ENCODE data around the gene MICAL1. TPM values are rescaled to one million over a fixed set of nuclear protein-coding genes. Genes with fewer than 3 reads are reported as not detected.

The MICAL1 gene
- total RNA-seq, 5 donors from 2014 or later (not counting 1 experiment from before 2014, with no cell fraction given), result 81.9 to 108 (median 89.5) TPM

GRCh38 chr6:109484122-109484521 lies 28.6 kb upstream of the MICAL1 start:
- Histone ChIP-seq H3K9me3 (no peaks in the 10 kb centered on the region), H3K36me3 (ENCODE audit: control insufficient read depth in 2 of 2, extremely low read depth in 1 of 2, insufficient read depth in 1 of 2, low read length in 1 of 2) (peaks cover 0 to 14% of the 10 kb centered on the region in 2 donors), H3K27me3 (replicated peaks in 1 of 2; ENCODE audit: control insufficient read depth in 2 of 2, extremely low read depth in 1 of 2, insufficient read depth in 2 of 2, low read length in 1 of 2) (no peaks in the 10 kb centered on the region), H3K27ac (ENCODE audit: low read length) (peak overlapping the region; percentile 80), H3K4me1 (ENCODE audit: control insufficient read depth in 1 of 2, extremely low read depth in 1 of 2, insufficient read depth in 2 of 2, low read length in 2 of 2) (peaks cover 30 to 34% of the 10 kb centered on the region in 2 experiments), H3K4me3 (ENCODE audit: control insufficient read depth in 1 of 2, extremely low read depth in 1 of 2, low read length in 1 of 2) (no peak overlapping the region)
- 92% methylated on average over 2 of the region's 3 CpGs for WGBS (ENCODE audit: insufficient coverage)
- Mint-ChIP-seq H3K4me3 (peak overlapping the region; percentile 68 to 89 (median 81)), H3K4me1 (peaks cover 39 to 43% (median 40%) of the 10 kb centered on the region in 3 donors), H3K27me3 (no peaks in the 10 kb centered on the region), H3K27ac (peak overlapping the region; percentile 65 to 76), H3K9me3 (no peaks in the 10 kb centered on the region), H3K36me3 (peaks cover 22% of the 10 kb centered on the region)
- ATAC-seq (replicated peaks in 1 of 4) (no peak), DNase-seq (no peak)
- POLR2A ChIA-PET, result no interaction called here
- CTCF ChIA-PET, result interaction anchor here in 1 of 2 donors (1.4 kb wide), 1 partner anchor 101 kb away, joined by 4 read pairs; the partner anchor contains the start of gene CD164

DNA sequence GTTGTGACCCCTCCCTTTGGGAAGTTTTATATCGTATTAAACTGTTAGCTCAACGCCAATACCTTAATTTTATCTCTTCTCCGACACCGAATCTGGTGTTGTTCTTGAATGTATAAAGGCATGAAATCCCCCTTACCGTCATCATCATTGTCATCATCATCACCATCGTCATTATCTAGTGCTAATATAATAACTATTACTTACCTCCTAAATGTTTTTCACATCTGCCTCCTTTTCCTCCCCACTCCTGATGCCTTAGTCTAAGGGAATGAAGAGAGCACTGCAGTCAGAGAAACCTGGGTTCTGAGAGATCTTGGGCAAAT lies 28.1 kb upstream of the MICAL1 start:
- H3K27ac Mint-ChIP-seq, result peak overlapping the region; percentile 65 to 76
- POLR2A ChIA-PET, result no interaction called here
- H3K36me3 ChIP-seq (ENCODE audit: control insufficient read depth in 2 of 2, extremely low read depth in 1 of 2, insufficient read depth in 1 of 2, low read length in 1 of 2), result peaks cover 0 to 14% of the 10 kb centered on the region in 2 donors
- H3K4me3 Mint-ChIP-seq, result peak overlapping the region; percentile 68 to 89 (median 81)
- H3K27me3 ChIP-seq (replicated peaks in 1 of 2; ENCODE audit: control insufficient read depth in 2 of 2, extremely low read depth in 1 of 2, insufficient read depth in 2 of 2, low read length in 1 of 2), result no peaks in the 10 kb centered on the region
- H3K36me3 Mint-ChIP-seq, result peaks cover 27% of the 10 kb centered on the region
- peak overlapping the region; percentile 80 for H3K27ac ChIP-seq (ENCODE audit: low read length)
- peaks cover 34% of the 10 kb centered on the region in 2 experiments for H3K4me1 ChIP-seq (ENCODE audit: control insufficient read depth in 1 of 2, extremely low read depth in 1 of 2, insufficient read depth in 2 of 2, low read length in 2 of 2)
- DNase-seq (no peak), ATAC-seq (replicated peaks in 1 of 4) (no peak)
- no peaks in the 10 kb centered on the region for H3K9me3 Mint-ChIP-seq
- H3K9me3 ChIP-seq, result no peaks in the 10 kb centered on the region
- peak overlapping the region; percentile 48 to 51 for H3K4me3 ChIP-seq (ENCODE audit: control insufficient read depth in 1 of 2, extremely low read depth in 1 of 2, low read length in 1 of 2)
- no peaks in the 10 kb centered on the region for H3K27me3 Mint-ChIP-seq
- no CpG with 5 or more reads among the region's 6 CpGs for whole genome bisulfite sequencing (ENCODE audit: insufficient coverage)
- peaks cover 43 to 47% (median 45%) of the 10 kb centered on the region in 3 donors for H3K4me1 Mint-ChIP-seq
- CTCF ChIA-PET, result interaction anchor here in 1 of 2 donors (0.8 to 1.4 kb wide), 3 partner anchors 8 to 101 kb away, joined by 3 to 4 read pairs (median 3); partner anchors contain the start of gene CD164

DNA sequence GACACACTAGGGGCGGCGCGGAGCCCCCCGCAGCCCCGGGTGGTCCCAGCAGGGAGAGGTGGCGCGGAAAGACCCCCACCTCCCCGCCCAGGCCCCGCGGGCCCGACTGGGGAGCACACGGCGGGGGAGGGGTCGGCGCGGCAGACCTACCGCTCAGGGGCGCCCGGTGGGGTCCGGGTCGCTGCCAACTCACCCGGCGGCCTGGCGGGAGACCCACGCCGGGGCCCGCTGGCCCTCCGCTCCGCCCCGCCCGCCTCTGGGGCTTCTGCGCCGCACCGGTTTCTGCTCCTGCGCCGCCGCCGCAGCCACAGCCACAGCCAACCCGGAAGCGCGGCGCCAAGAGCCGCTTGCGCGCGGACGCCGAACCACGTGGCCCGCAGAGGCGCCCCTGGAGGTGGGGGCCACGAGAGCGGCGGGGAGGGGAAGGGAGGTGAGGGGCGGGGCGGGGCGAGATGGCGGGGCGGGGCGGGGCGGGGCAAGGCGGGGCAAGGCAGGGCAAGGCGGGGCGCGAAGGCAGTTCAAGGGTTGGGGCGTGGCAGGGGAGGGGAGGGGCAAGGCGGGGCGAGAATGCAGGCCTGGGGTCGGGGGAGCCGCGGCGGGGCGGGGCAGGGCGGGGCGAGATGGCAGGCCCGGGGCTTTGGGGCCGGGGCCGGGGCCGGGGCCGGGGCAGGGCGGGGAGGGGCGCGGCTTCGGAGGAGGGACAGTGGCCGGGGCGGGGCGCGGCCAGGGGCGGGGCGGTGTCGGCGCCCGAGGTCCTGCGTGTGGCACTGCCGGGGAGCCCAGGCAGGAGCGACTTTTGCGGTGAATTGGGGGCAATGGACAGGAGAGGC lies 27.5 kb upstream of the MICAL1 start, which contains the start of gene ZBTB24:
TSS of gene ZBTB24 (minus strand) at position 315 of the 830 bp plus-strand sequence. CDS start 1,193 bp downstream, outside the sequence.
- H3K27ac Mint-ChIP-seq, result peak within 1 kb of the TSS; percentile 77 to 84
- peaks cover 0 to 17% of the 10 kb centered on the region in 2 donors for H3K36me3 ChIP-seq (ENCODE audit: control insufficient read depth in 2 of 2, extremely low read depth in 1 of 2, insufficient read depth in 1 of 2, low read length in 1 of 2)
- H3K27me3 ChIP-seq (replicated peaks in 1 of 2; ENCODE audit: control insufficient read depth in 2 of 2, extremely low read depth in 1 of 2, insufficient read depth in 2 of 2, low read length in 1 of 2), result no peaks in the 10 kb centered on the region
- H3K4me3 Mint-ChIP-seq, result peak within 1 kb of the TSS; percentile 89 to 98 (median 93)
- no peaks in the 10 kb centered on the region for H3K27me3 Mint-ChIP-seq
- no peaks in the 10 kb centered on the region for H3K9me3 ChIP-seq
- DNase-seq (peak; percentile 75 to 94 (median 88)), ATAC-seq (replicated peaks in 1 of 4) (peak; percentile 87 to 91 (median 90))
- peak within 1 kb of the TSS; percentile 70 to 88 for H3K4me3 ChIP-seq (ENCODE audit: control insufficient read depth in 1 of 2, extremely low read depth in 1 of 2, low read length in 1 of 2)
- peak within 1 kb of the TSS; percentile 80 for H3K27ac ChIP-seq (ENCODE audit: low read length)
- ChIA-PET CTCF (interaction anchor here (0.5 to 1.4 kb wide), 5 partner anchors 9 to 1459 kb away, joined by 3 to 5 read pairs (median 3); partner anchors contain the start of gene CD164 (in 1 of the 2)), POLR2A (interaction anchor here (0.5 to 0.8 kb wide), 2 partner anchors 23 kb away, joined by 3 read pairs; no protein-coding TSS in a partner anchor)
- WGBS (ENCODE audit: insufficient coverage), result under 1% methylated on average over 51 of the region's 97 CpGs
- H3K9me3 Mint-ChIP-seq, result no peaks in the 10 kb centered on the region
- peaks cover 49 to 53% (median 50%) of the 10 kb centered on the region in 3 donors for H3K4me1 Mint-ChIP-seq
- peaks cover 39 to 40% of the 10 kb centered on the region in 2 experiments for H3K4me1 ChIP-seq (ENCODE audit: control insufficient read depth in 1 of 2, extremely low read depth in 1 of 2, insufficient read depth in 2 of 2, low read length in 2 of 2)
- peaks cover 32% of the 10 kb centered on the region for H3K36me3 Mint-ChIP-seq

GRCh38 chr6:109480993-109481480 lies 25.5 kb upstream of the MICAL1 start:
- H3K27ac ChIP-seq (ENCODE audit: low read length), result no peak overlapping the region
- DNase-seq, result no peak
- H3K4me1 ChIP-seq (ENCODE audit: control insufficient read depth in 1 of 2, extremely low read depth in 1 of 2, insufficient read depth in 2 of 2, low read length in 2 of 2), result peaks cover 50 to 57% of the 10 kb centered on the region in 2 experiments
- Mint-ChIP-seq H3K27ac (peak overlapping the region; percentile 77 to 78), H3K4me3 (peak overlapping the region; percentile 89 to 98 (median 93)), H3K4me1 (peaks cover 67 to 72% (median 68%) of the 10 kb centered on the region in 3 donors), H3K27me3 (no peaks in the 10 kb centered on the region), H3K36me3 (peaks cover 47% of the 10 kb centered on the region), H3K9me3 (no peaks in the 10 kb centered on the region)
- ChIA-PET POLR2A (interaction anchor here (0.5 to 1.5 kb wide), 4 partner anchors 24 to 1393 kb away, joined by 3 to 8 read pairs (median 4); partner anchors contain the start of gene AMD1 (in 1 of the 2)), CTCF (interaction anchor here in 1 of 2 donors (1.7 kb wide), 1 partner anchor 17 kb away, joined by 5 read pairs; no protein-coding TSS in a partner anchor)
- ATAC-seq (replicated peaks in 1 of 4), result no peak
- H3K27me3 ChIP-seq (replicated peaks in 1 of 2; ENCODE audit: control insufficient read depth in 2 of 2, extremely low read depth in 1 of 2, insufficient read depth in 2 of 2, low read length in 1 of 2), result no peaks in the 10 kb centered on the region
- peak overlapping the region; percentile 53 to 70 for H3K4me3 ChIP-seq (ENCODE audit: control insufficient read depth in 1 of 2, extremely low read depth in 1 of 2, low read length in 1 of 2)
- WGBS (ENCODE audit: insufficient coverage), result 75% methylated on average over 7 of the region's 7 CpGs
- no peaks in the 10 kb centered on the region for H3K9me3 ChIP-seq
- peaks cover 0 to 37% of the 10 kb centered on the region in 2 donors for H3K36me3 ChIP-seq (ENCODE audit: control insufficient read depth in 2 of 2, extremely low read depth in 1 of 2, insufficient read depth in 1 of 2, low read length in 1 of 2)

DNA sequence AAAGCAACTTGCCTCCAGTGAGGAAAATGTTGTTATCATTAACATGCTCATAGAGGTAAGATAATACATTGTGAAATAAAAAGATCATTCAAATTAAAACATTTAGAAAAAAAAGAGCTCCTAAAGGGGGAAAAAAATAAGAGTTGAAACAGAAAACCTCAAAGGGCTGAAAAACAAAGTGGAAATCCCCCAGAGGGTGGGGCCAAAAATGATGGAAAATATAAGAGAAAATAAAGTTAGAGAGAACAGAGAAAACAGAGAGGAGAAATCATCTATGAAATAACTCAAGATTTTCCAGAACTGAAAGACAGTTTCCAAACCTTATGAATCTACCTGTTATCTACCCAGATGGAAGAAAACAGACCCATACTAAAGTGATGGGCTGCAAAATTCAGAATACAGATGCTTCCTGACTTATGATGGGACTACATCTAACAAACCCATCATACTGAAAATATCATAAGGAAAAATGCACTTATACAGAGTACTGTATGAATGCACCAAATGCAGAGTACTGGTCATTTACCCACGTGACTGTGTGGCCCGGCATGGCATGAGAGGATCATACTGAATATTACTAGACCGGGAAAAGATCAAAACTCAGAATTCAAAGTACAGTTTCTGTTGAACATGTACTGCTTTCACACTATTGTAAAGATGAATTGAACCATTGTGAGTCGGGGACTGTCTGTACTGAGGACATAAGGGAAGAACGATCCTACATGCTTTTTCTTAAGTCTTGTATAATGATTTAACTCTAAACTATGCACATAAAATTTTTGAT lies 23.5 kb upstream of the MICAL1 start:
- whole genome bisulfite sequencing (ENCODE audit: insufficient coverage), result 0% methylated on average over 2 of the region's 5 CpGs
- ChIA-PET POLR2A (interaction anchor here (0.6 to 1.5 kb wide), 7 partner anchors 15 to 1999 kb away, joined by 3 to 6 read pairs (median 3); no protein-coding TSS in a partner anchor), CTCF (interaction anchor here (0.7 to 1.5 kb wide), 5 partner anchors 12 to 242 kb away, joined by 3 to 6 read pairs (median 4); partner anchors contain the start of gene MICAL1 (in 1 of the 2))
- Mint-ChIP-seq H3K4me3 (peak overlapping the region; percentile 77 to 93 (median 89)), H3K27ac (peak overlapping the region; percentile 85 to 86), H3K9me3 (no peaks in the 10 kb centered on the region), H3K36me3 (peaks cover 62% of the 10 kb centered on the region), H3K4me1 (peaks cover 72 to 80% (median 76%) of the 10 kb centered on the region in 3 donors), H3K27me3 (no peaks in the 10 kb centered on the region)
- H3K9me3 ChIP-seq, result no peaks in the 10 kb centered on the region
- ATAC-seq (replicated peaks in 1 of 4) (no peak), DNase-seq (peak in 1 of 35 experiments; percentile 62)
- no peaks in the 10 kb centered on the region for H3K27me3 ChIP-seq (replicated peaks in 1 of 2; ENCODE audit: control insufficient read depth in 2 of 2, extremely low read depth in 1 of 2, insufficient read depth in 2 of 2, low read length in 1 of 2)
- H3K4me1 ChIP-seq (ENCODE audit: control insufficient read depth in 1 of 2, extremely low read depth in 1 of 2, insufficient read depth in 2 of 2, low read length in 2 of 2), result peaks cover 50 to 60% of the 10 kb centered on the region in 2 experiments
- peak overlapping the region; percentile 39 for H3K27ac ChIP-seq (ENCODE audit: low read length)
- H3K36me3 ChIP-seq (ENCODE audit: control insufficient read depth in 2 of 2, extremely low read depth in 1 of 2, insufficient read depth in 1 of 2, low read length in 1 of 2), result peaks cover 0 to 55% of the 10 kb centered on the region in 2 donors
- H3K4me3 ChIP-seq (ENCODE audit: control insufficient read depth in 1 of 2, extremely low read depth in 1 of 2, low read length in 1 of 2), result peak overlapping the region; percentile 35 to 51

Measured in T-cell (primary cell).